Panc1 (cell line): ENCODE results near the gene ECHDC1. TPM values are rescaled to one million over a fixed set of nuclear protein-coding genes. Genes with fewer than 3 reads are reported as not detected.

Source experiments
- ATAC-seq: fragments of 200-7000 bp; cut with Tn5 transposase; 2 replicates; pipeline ENCODE4 v1.9.1; 2020; ENCODE audit warnings: mild to moderate bottlenecking, moderate library complexity
- BruUV-seq: library from RNA; stranded (reverse); fragments of 400-500 nt; replicated peaks from 2 replicates; lab custom pipeline; 2021; lab: Mats Ljungman, UMichigan
- CTCF ChIA-PET: fragments of 300-600 bp; sonication (Branson Sonifier 250); formaldehyde crosslinking; loops from one replicate; lab custom pipeline; 2022; ENCODE audit warnings: antibody characterized with exemption; lab: Charles Lee
- POLR2A ChIA-PET: fragments of 300-600 bp; sonication (Branson Sonifier 250); formaldehyde crosslinking; loops from one replicate; lab custom pipeline; 2022; ENCODE audit warnings: antibody characterized with exemption; lab: Charles Lee
- DNase-seq: peaks from one replicate; pipeline ENCODE4 v3.0.0-alpha.2; 2010; ENCODE audit warnings: low read depth, low spot score
- H3K27ac ChIP-seq: 2 replicates; pipeline ENCODE4 v1.5.1; 2011; ENCODE audit warnings: mild to moderate bottlenecking, low read length, inconsistent platforms
- H3K27me3 ChIP-seq: fragments of 200-500 bp; sonication (Bioruptor generic); 2 replicates; pipeline ENCODE4 v1.6.0; 2014; ENCODE audit warnings: low read length, inconsistent platforms; ENCODE audit not compliant: control insufficient read depth, insufficient read depth
- H3K36me3 ChIP-seq: fragments of 200-500 bp; sonication (Bioruptor generic); 2 replicates; pipeline ENCODE4 v1.5.1; 2014; ENCODE audit warnings: inconsistent platforms, mild to moderate bottlenecking, low read length, moderate library complexity; ENCODE audit not compliant: control insufficient read depth, insufficient read depth
- H3K4me1 ChIP-seq: 2 replicates; pipeline ENCODE4 v1.5.1; 2011; ENCODE audit warnings: inconsistent platforms, mild to moderate bottlenecking, low read length, moderate library complexity; ENCODE audit not compliant: control insufficient read depth, insufficient read depth
- H3K4me3 ChIP-seq, 2 experiments: 2 replicates each; pipeline ENCODE4 v1.5.1; 2011 to 2012; ENCODE audit warnings: low read depth in 2 of 2, low read length in 2 of 2, mild to moderate bottlenecking in 2 of 2, inconsistent platforms in 1 of 2, moderate library complexity in 1 of 2
- H3K9me3 ChIP-seq: fragments of 200-500 bp; sonication (Bioruptor generic); 2 replicates; pipeline ENCODE4 v1.5.1; 2014; ENCODE audit warnings: low read depth, mild to moderate bottlenecking, inconsistent platforms, low read length, moderate library complexity; ENCODE audit not compliant: control insufficient read depth, insufficient read depth
- POLR2AphosphoS5 ChIP-seq: IDR thresholded peaks from 2 replicates; pipeline ENCODE4 v1.6.1; 2012; ENCODE audit warnings: mild to moderate bottlenecking, low read depth, low read length, moderate library complexity
- REST ChIP-seq, 2 experiments: IDR thresholded peaks; 2 replicates each; pipeline ENCODE4 v1.6.1; 2011 to 2012; ENCODE audit warnings: low read depth in 2 of 2, control low read depth in 1 of 2, low read length in 1 of 2, mild to moderate bottlenecking in 1 of 2, moderate library complexity in 1 of 2; ENCODE audit not compliant: insufficient read depth in 1 of 2
- SIN3A ChIP-seq: IDR thresholded peaks from 2 replicates; pipeline ENCODE4 v1.6.1; 2012; ENCODE audit warnings: low read depth, mild to moderate bottlenecking, low read length, moderate library complexity, borderline replicate concordance; ENCODE audit not compliant: insufficient read depth
- TCF7L2 ChIP-seq: IDR thresholded peaks from 2 replicates; pipeline ENCODE4 v1.6.1; 2011; ENCODE audit warnings: mild to moderate bottlenecking, low read depth, low read length, inconsistent platforms
- in situ Hi-C: cut with HindIII; loops from 2 replicates; pipeline ENCODE4 v1.10.0; 2016; ENCODE audit warnings: low sequenced_read_pairs, low pct_unique_long_range_greater_than_20kb
- intact Hi-C: fragments of 100-400 bp; cut with micrococcal nuclease; formaldehyde crosslinking; loops from one replicate; pipeline ENCODE4 v1.10.0; 2022; ENCODE audit not compliant: unreplicated experiment
- total RNA-seq: library from RNA; stranded (reverse); gene quantifications from one replicate; pipeline ENCODE4 v1.2.1, GENCODE V29; 2021; ENCODE audit not compliant: unreplicated experiment
- TF ChIP-seq, protein P1 (sequence below): fragments of 450-650 bp; IDR thresholded peaks from 2 replicates; pipeline ENCODE4 v1.5.1; 2017; ENCODE audit warnings: mild to moderate bottlenecking

ECHDC1 gene
- total RNA-seq, 1 experiment from 2014 or later: 81.9 TPM

- no peak for TF ChIP-seq REST (IDR thresholded peaks at IDR 0.05; ENCODE audit: insufficient read depth in 1 of 2, low read depth in 2 of 2, low read length in 1 of 2)
- TF ChIP-seq TCF7L2: no peak
- no peak for TF ChIP-seq SIN3A
- ChIA-PET CTCF (no interaction called here), POLR2A (no interaction called here)
- Histone ChIP-seq H3K27me3 (no peaks in the 10 kb centered on the region), H3K9me3 (no peaks in the 10 kb centered on the region), H3K4me3 (no peak overlapping the region), H3K36me3 (peaks cover 3% of the 10 kb centered on the region; the same call in 1 of the 2 replicates), H3K4me1 (peaks cover 39% of the 10 kb centered on the region), H3K27ac (no peak overlapping the region)
- intact Hi-C loops (no loop called here), in situ Hi-C loops (no loop called here)
- BruUV-seq: no TSS peak
- ATAC-seq: no peak
- no peak for DNase-seq
Measured at GRCh38 chr6:127345521-127345920, 2.1 kb upstream of the ECHDC1 start.

GRCh38 chr6:127343809-127344659 lies 625 bp upstream of the ECHDC1 start:
- in situ Hi-C loops: loop anchor here (5.0 kb wide), 1 partner anchor 98 kb away; no protein-coding TSS in a partner anchor
- no peaks in the 10 kb centered on the region for H3K9me3 ChIP-seq
- H3K4me1 ChIP-seq: peaks cover 45% of the 10 kb centered on the region
- intact Hi-C loops: loop anchor here (5.0 kb wide), 1 partner anchor 78 kb away; no protein-coding TSS in a partner anchor
- H3K36me3 ChIP-seq: peaks cover 3% of the 10 kb centered on the region; the same call in 1 of the 2 replicates
- POLR2A ChIA-PET: no interaction called here
- ATAC-seq (peak; percentile 40; the same call in 1 of the 2 replicates), DNase-seq (no peak)
- no peaks in the 10 kb centered on the region for H3K27me3 ChIP-seq
- no peak for TF ChIP-seq POLR2AphosphoS5
- TF ChIP-seq, protein P1, sequence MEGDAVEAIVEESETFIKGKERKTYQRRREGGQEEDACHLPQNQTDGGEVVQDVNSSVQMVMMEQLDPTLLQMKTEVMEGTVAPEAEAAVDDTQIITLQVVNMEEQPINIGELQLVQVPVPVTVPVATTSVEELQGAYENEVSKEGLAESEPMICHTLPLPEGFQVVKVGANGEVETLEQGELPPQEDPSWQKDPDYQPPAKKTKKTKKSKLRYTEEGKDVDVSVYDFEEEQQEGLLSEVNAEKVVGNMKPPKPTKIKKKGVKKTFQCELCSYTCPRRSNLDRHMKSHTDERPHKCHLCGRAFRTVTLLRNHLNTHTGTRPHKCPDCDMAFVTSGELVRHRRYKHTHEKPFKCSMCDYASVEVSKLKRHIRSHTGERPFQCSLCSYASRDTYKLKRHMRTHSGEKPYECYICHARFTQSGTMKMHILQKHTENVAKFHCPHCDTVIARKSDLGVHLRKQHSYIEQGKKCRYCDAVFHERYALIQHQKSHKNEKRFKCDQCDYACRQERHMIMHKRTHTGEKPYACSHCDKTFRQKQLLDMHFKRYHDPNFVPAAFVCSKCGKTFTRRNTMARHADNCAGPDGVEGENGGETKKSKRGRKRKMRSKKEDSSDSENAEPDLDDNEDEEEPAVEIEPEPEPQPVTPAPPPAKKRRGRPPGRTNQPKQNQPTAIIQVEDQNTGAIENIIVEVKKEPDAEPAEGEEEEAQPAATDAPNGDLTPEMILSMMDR: no peak
- TF ChIP-seq REST (IDR thresholded peaks at IDR 0.05; ENCODE audit: insufficient read depth in 1 of 2, low read depth in 2 of 2, low read length in 1 of 2): no peak
- peak overlapping the region; percentile 60 to 97 for H3K4me3 ChIP-seq
- BruUV-seq: TSS peak; percentile 95
- peak overlapping the region; percentile 99 for H3K27ac ChIP-seq
- CTCF ChIA-PET: no interaction called here
